Left forelimb (tissue), 1 donor: ENCODE measurements around the gene FGFR4.

Experiments used
- DNase-seq: peaks from one replicate; pipeline ENCODE4 v3.0.0-alpha.2; 2018; ENCODE audit warnings: low spot score

Gene FGFR4

GRCh38 chr5:177085985-177086653 lies 596 bp upstream of the FGFR4 start:
- no peak for DNase-seq

GRCh38 chr5:177087398-177088005 lies 787 bp downstream of the FGFR4 start:
- no peak for DNase-seq

- DNase-seq: no peak
Observed at GRCh38 chr5:177089127-177089526, 2.4 kb downstream of the FGFR4 start.

GRCh38 chr5:177089825-177090641 lies 3.3 kb downstream of the FGFR4 start:
- DNase-seq: no peak

- no peak for DNase-seq
Observed at GRCh38 chr5:177090813-177091212, 4.1 kb downstream of the FGFR4 start.

- DNase-seq: no peak
Observed at GRCh38 chr5:177091232-177091631, 4.5 kb downstream of the FGFR4 start.

- no peak for DNase-seq
Observed at GRCh38 chr5:177092178-177093081, 5.7 kb downstream of the FGFR4 start.

GRCh38 chr5:177093082-177093712 lies 6.5 kb downstream of the FGFR4 start:
- DNase-seq: no peak

- no peak for DNase-seq
Observed at GRCh38 chr5:177093803-177094202, 7.1 kb downstream of the FGFR4 start.

- DNase-seq: peak; percentile 85
Observed at GRCh38 chr5:177094224-177095087, 7.7 kb downstream of the FGFR4 start.

GRCh38 chr5:177095088-177095669 lies 8.5 kb downstream of the FGFR4 start:
- no peak for DNase-seq

- DNase-seq: no peak
Observed at GRCh38 chr5:177096162-177097015, 9.7 kb downstream of the FGFR4 start.

GRCh38 chr5:177097016-177097985 lies 10.6 kb downstream of the FGFR4 start:
- no peak for DNase-seq

GRCh38 chr5:177098120-177098469 lies 11.4 kb downstream of the FGFR4 start:
- DNase-seq: no peak

- peak; percentile 86 for DNase-seq
Observed at GRCh38 chr5:177098470-177099141, 11.9 kb downstream of the FGFR4 start.

GRCh38 chr5:177099422-177100093 lies 12.8 kb downstream of the FGFR4 start:
- DNase-seq: no peak

GRCh38 chr5:177100714-177101121 lies 14.0 kb downstream of the FGFR4 start:
- no peak for DNase-seq
